Stimulated activated CD8-positive, alpha-beta memory T cell treated with anti-CD3 and anti-CD28 coated beads, Interleukin-2, amount 100 ng/mL, for 48 hours (primary cell): ENCODE results near the gene SLC38A1.

Experiments
- DNase-seq, 2 donors: peaks; one replicate each; pipeline ENCODE4 v3.0.0-alpha.2; 2020; ENCODE audit warnings: low read depth in 2 of 2

Gene SLC38A1

GRCh38 chr12:46134852-46135251 lies 134.0 kb downstream of the SLC38A1 start:
- DNase-seq: no peak

- DNase-seq: no peak
Observed at GRCh38 chr12:46134205-46134811, 134.5 kb downstream of the SLC38A1 start.

- no peak for DNase-seq
Observed at GRCh38 chr12:46133751-46134150, 135.1 kb downstream of the SLC38A1 start.
